Rectal smooth muscle tissue (tissue), 1 donor: ENCODE measurements around the gene MAP3K14.
A peak's percentile ranks its signal among the peaks of the same experiment; 100 is the strongest.

Experiments
- H3K27ac ChIP-seq: one replicate; pipeline ENCODE4 v1.7.0; 2013; ENCODE audit warnings: low read depth, low read length, inconsistent platforms
- H3K27me3 ChIP-seq: one replicate; pipeline ENCODE4 v1.7.0; 2013; ENCODE audit warnings: low read length; ENCODE audit not compliant: control insufficient read depth, insufficient read depth
- H3K36me3 ChIP-seq: one replicate; pipeline ENCODE4 v1.7.0; 2013; ENCODE audit warnings: low read length; ENCODE audit not compliant: control insufficient read depth, insufficient read depth
- H3K4me1 ChIP-seq: one replicate; pipeline ENCODE4 v1.7.0; 2013; ENCODE audit warnings: low read length; ENCODE audit not compliant: control insufficient read depth, insufficient read depth
- H3K4me3 ChIP-seq: one replicate; pipeline ENCODE4 v1.7.0; 2013; ENCODE audit warnings: low read length
- H3K9ac ChIP-seq: one replicate; pipeline ENCODE4 v1.7.0; 2013; ENCODE audit warnings: low read length

Gene MAP3K14

DNA sequence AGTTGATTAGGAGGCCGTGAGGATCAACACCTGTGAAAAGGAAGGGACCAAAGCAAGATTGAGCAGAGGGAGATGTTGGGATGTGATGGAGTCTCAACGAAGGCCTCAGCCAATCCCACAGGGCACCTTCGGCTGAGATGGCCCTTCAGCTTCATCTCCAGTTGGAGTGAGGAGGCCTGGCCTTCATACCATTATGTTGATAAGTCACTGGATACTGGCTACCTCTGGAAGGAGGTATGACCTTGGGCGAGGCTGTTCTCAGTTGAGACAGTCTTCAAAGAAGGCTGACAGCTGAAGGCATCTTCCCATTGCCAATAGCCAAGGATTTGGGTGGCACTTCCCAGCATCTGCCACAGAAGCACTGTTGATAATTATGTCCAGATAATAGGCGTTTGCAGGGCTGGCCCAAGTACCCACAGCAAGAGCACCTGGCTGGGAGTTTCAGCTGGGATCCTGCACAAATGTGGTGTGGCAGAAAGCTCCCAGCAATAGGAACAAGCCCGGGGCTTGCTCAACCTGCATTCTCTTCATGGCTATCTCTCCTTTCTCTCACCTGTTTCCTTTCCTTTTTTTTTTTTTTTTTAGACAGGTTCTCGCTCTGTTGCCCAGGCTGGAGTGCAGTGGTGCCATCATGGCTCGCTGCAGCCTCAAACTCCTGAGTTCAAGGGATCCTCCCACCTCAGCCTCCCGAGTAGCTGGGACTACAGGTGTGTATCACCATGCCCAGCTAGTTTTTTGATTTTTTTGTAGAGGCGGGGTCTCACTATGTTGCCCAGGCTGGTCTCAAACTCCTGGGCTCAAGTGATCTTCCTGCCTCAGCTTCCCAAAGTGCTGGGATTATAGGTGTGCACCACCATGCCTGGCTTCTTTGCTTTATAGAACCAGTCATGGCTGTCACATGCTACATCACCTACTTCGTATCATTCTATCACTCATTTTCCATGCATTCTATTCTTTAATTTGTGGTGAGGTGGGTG is 18.2 kb upstream of the MAP3K14 start:
- Histone ChIP-seq H3K36me3 (no peaks in the 10 kb centered on the region), H3K4me3 (no peak overlapping the region), H3K9ac (no peak overlapping the region)

DNA sequence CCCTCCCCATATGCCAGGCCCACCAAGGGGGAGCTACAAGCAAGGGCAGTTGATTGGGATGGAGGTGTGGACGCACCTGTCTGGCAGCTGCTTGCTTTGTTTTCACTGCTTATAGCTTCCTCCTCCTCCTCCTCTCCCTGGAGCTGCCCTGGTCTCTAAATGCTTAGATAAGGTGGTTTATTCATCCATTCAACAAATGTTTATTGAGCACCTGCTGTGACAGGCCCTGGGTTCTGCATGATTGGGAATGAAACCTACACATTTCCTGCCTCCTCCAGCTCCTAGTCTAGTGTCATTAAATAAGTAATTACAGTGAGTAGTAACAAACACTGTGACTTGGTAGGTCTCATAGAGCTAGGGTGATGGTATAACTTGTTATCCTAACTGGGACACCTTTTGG is 17.4 kb upstream of the MAP3K14 start:
- Histone ChIP-seq H3K4me3 (no peak overlapping the region), H3K4me1 (no peaks in the 10 kb centered on the region), H3K36me3 (no peaks in the 10 kb centered on the region), H3K27me3 (no peaks in the 10 kb centered on the region), H3K9ac (no peak overlapping the region), H3K27ac (no peak overlapping the region)

More for the DNA sequence above, 18.2 kb upstream of the MAP3K14 start:
- Histone ChIP-seq H3K27ac (no peak overlapping the region), H3K27me3 (no peaks in the 10 kb centered on the region), H3K4me1 (no peaks in the 10 kb centered on the region)

DNA sequence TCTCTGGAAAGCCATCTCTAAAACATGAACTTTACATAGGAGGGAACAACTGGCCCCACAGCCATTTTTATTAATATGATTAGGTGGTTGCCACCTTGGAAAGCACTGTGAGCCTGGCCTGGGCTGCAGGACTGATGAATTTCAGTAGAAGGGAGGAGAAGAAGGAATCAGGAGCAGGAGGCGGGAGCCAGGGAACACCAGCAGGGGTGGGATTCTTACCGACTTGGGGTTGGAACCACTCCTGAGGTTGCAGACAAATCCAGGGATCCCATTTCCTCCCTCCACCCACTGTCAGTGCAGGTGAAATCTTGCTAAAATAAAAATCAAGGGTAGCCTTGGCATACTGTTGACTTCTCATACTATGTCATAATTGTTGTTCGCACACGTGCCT is 16.9 kb upstream of the MAP3K14 start:
- H3K9ac ChIP-seq, result no peak overlapping the region
- no peak overlapping the region for H3K4me3 ChIP-seq
- H3K27ac ChIP-seq, result no peak overlapping the region
- H3K27me3 ChIP-seq, result no peaks in the 10 kb centered on the region
- H3K36me3 ChIP-seq, result no peaks in the 10 kb centered on the region
- no peaks in the 10 kb centered on the region for H3K4me1 ChIP-seq

DNA sequence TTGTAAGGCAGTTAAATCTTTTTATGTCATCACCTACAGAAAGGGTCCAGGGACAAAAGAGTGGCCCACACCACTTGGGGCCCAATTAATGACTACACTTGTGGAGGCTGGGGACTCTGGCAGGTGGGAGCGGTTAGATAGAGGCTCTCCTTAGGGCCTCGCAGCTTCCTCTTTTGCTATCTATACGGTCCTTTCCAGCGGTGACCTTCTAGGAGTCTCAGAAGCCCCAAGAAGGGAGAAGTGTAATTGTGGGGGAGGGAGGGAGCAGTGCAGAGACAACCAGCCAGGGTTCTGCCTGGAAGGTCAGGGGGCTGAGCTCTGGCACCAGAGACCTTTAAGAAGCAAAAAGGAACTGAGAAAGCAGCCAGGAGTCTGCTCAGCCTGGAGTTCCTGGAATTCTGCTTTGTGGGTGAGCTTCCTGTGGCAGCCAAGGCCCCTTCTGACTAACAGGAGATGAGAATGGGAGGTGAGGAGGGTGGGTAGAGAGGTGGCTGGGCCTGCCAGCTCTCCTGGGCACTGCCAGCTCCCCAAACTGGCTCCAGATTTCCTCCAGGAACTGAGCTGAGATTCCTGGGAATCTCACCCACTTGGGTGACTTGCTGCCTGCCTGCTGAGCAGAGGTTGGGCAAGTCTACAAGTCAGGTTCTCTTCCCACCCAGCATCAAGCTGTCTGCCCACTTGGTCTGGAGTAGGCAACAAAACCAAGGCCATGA is 16.3 kb upstream of the MAP3K14 start:
- no peaks in the 10 kb centered on the region for H3K27me3 ChIP-seq
- no peak overlapping the region for H3K4me3 ChIP-seq
- no peak overlapping the region for H3K27ac ChIP-seq
- no peaks in the 10 kb centered on the region for H3K36me3 ChIP-seq
- no peaks in the 10 kb centered on the region for H3K4me1 ChIP-seq
- H3K9ac ChIP-seq, result no peak overlapping the region

DNA sequence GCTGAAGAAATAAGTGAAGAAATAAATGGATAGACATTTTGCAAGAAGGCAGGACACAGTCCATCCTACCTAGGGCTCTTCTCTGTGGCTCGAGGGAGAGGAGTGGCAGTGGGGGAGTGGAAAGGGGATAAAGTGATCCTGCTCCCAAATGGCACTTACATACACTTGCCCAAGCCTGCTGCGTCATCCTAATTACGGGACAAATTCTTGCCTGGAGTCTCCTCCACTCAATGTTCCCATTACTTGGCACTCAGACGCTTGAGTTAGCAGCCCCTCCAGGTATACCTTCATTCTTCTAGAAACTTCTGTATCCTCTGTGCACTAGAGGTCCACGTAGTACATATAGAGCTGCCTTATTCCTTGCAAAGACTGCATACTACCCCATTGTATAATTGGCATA is 15.7 kb upstream of the MAP3K14 start:
- H3K36me3 ChIP-seq, result no peaks in the 10 kb centered on the region
- no peaks in the 10 kb centered on the region for H3K27me3 ChIP-seq
- no peak overlapping the region for H3K9ac ChIP-seq
- H3K4me3 ChIP-seq, result no peak overlapping the region
- H3K27ac ChIP-seq, result no peak overlapping the region
- no peaks in the 10 kb centered on the region for H3K4me1 ChIP-seq

DNA sequence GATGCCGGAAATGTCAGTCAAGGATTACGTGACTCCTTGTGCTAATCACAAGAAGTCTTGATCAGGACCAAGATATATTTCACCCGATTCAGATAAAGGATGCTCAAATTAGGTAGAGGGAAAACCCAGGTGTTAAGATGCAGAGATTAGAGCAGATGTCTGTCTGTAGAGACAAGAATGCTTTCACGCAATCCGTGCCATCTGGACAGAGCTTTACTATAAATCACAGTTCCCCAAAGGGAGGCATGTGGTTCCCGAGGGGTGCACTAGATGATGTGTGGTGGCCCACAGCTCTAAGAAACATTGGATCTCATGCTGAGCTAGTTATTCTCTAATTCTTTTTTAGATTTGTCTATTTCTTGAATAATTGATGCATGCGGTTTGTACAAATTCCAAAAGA is 9.8 kb upstream of the MAP3K14 start:
- no peak overlapping the region for H3K9ac ChIP-seq
- H3K27ac ChIP-seq, result no peak overlapping the region
- no peaks in the 10 kb centered on the region for H3K36me3 ChIP-seq
- H3K27me3 ChIP-seq, result no peaks in the 10 kb centered on the region
- H3K4me1 ChIP-seq, result peaks cover under 1% of the 10 kb centered on the region
- H3K4me3 ChIP-seq, result no peak overlapping the region

DNA sequence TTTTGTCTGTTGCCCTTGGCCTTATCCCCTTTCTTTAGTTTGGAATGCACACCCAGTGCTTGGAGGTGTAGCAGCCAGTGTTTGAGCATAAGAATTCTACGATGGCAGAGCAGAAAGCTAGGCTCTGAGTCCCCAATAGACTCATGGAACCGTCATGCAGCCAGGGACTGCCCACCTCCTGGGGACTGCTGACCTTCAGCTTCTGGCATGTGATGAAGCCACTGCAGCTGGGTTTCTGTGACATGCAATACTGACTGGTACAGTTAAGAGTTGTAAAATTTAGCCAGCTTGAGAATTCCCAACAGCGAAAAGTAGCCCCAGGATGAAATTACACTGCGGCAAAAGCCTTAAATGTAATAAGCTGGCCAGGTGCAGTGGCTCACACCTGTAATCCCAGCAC is 9.0 kb upstream of the MAP3K14 start:
- Histone ChIP-seq H3K9ac (no peak overlapping the region), H3K4me1 (peaks cover 8% of the 10 kb centered on the region), H3K4me3 (no peak overlapping the region), H3K27me3 (no peaks in the 10 kb centered on the region), H3K27ac (no peak overlapping the region), H3K36me3 (no peaks in the 10 kb centered on the region)

DNA sequence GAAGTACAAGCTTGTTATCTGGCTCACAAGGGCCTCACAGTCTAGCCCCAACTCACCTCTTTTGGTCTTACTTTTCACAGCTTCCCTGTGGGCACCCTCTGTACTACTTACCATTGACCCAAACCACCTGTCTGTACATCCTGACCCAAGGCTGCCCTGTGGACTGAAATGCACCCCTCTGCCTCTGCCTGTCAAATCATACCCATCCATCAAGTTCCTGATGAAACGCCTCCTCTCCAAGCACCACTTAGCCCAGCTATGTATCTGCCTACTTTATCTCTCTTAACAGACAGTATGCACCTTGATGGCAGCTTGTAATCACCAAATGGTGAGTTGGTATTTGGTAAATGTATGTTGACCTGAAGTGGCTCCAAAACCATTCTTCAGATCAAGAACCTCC is 7.5 kb upstream of the MAP3K14 start:
- Histone ChIP-seq H3K27ac (no peak overlapping the region), H3K36me3 (no peaks in the 10 kb centered on the region), H3K27me3 (no peaks in the 10 kb centered on the region), H3K4me1 (peaks cover 18% of the 10 kb centered on the region), H3K4me3 (no peak overlapping the region), H3K9ac (no peak overlapping the region)

DNA sequence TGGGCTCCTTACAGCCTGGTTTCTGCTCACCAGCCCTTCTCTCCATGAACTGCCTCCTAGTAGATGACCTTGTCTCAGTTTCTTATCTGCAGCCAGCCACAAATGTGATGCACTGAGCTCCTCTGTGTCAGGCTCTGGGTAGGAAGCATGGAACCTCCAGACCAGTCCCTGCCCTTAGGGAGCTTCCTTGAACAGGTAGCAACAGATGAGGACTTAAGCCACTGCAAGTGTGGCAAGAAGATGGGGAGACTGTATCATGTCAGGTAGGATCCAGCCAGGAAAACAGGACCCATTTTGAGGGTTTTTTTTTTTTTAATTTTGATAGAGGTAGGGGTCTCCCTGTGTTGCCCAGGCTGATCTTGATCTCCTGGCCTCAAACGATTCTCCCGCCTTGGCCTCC is 5.3 kb upstream of the MAP3K14 start:
- H3K4me3 ChIP-seq, result no peak overlapping the region

DNA sequence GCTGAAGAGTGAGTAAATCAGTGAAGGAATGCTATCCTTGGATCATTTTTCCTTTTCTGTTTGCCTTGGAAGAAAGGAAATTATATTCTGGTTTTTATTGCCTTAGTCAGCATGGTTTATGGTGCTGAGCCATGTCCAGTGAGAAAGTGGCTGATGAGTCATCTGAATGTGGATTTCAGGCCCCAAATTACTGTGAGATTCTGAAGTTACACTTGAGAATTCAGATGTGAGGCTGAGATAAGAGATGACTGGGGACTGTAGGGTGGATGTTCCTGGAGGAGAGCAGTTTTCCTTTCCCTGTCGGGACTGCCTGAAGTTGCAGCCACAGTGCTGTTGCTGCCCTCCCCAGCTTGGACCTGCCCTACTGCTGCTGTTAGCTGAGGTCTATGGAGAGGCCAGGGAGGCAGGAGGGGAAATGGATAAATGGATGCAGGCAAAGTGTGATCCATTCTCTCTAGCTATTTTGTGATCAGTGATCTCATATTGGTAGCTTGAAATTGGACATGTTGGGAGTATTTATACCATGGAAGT is 4.2 kb upstream of the MAP3K14 start:
- Histone ChIP-seq H3K4me1 (peaks cover 36% of the 10 kb centered on the region), H3K36me3 (no peaks in the 10 kb centered on the region), H3K27me3 (no peaks in the 10 kb centered on the region), H3K9ac (no peak overlapping the region), H3K27ac (peak overlapping the region; percentile 69), H3K4me3 (peak overlapping the region; percentile 5)

More for the DNA sequence above, 5.3 kb upstream of the MAP3K14 start:
- H3K9ac ChIP-seq, result no peak overlapping the region
- H3K4me1 ChIP-seq, result peaks cover 36% of the 10 kb centered on the region
- peak overlapping the region; percentile 69 for H3K27ac ChIP-seq
- no peaks in the 10 kb centered on the region for H3K36me3 ChIP-seq
- H3K27me3 ChIP-seq, result no peaks in the 10 kb centered on the region

DNA sequence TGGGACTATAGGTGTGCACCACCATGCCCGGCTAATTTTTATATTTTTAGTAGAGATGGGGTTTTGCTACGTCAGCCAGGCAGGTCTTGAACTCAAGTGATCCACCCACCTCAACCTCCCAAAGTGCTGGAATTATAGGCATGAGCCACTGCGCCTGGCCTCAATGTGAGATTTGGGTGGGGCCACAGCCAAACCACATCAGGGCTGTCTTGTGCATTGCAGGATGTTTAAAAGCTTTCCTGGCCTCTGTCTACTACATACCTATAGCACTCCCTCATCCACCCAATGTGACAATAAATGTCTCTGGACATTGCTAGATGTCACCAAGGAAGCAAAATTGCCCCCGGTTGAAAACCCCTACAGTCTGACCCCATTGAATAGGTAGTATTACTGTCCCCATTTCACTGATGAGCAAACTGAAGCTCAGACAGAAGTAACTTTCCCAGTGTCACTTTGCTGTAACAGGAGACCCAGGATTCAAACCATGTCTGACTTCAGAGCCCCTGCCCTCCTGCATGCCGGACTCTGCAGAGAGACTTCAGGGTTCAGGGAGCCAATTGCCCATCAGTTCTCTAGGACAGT is 3.6 kb upstream of the MAP3K14 start:
- Histone ChIP-seq H3K4me1 (peaks cover 38% of the 10 kb centered on the region), H3K9ac (no peak overlapping the region), H3K36me3 (no peaks in the 10 kb centered on the region), H3K27me3 (no peaks in the 10 kb centered on the region), H3K27ac (peak overlapping the region; percentile 69), H3K4me3 (peak overlapping the region; percentile 23)

DNA sequence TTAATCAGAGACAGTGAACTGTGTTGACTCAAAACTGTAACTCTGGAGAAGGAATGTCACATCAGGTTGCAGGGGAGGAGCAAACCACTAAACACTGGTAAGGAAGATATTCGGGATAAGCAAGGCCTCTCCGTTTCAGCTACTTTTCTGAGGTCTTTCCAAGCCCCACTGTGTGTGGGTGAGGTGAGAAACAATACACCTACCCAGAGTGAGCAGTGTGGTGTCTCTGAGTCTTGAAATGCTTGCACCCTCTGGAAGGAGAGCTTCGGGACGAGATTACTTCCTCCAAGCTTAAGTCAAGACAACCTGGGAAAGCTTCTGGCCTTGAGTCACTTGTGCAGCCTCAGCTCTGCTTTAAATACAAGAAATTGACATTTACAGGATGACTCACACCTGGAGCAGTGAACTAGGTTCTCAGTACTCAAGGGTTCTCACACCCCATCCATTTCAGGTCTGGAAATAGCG is 2.5 kb upstream of the MAP3K14 start:
- no peak overlapping the region for H3K9ac ChIP-seq
- H3K4me3 ChIP-seq, result no peak overlapping the region
- no peaks in the 10 kb centered on the region for H3K36me3 ChIP-seq
- no peaks in the 10 kb centered on the region for H3K27me3 ChIP-seq
- peak overlapping the region; percentile 47 for H3K27ac ChIP-seq
- H3K4me1 ChIP-seq, result peaks cover 44% of the 10 kb centered on the region
